ENCODE data around the gene PPA1. TPM values are rescaled to one million over a fixed set of nuclear protein-coding genes. Genes with fewer than 3 reads are reported as not detected.
"Not testable (repeated sequence)": the region's sequence is repeated elsewhere in the genome, so short reads cannot be mapped to it uniquely, and the experiment has no call there.

The PPA1 gene
- polyA plus RNA-seq, 6 donors from 2014 or later: 59.7 to 152 (median 97.0) TPM

DNA sequence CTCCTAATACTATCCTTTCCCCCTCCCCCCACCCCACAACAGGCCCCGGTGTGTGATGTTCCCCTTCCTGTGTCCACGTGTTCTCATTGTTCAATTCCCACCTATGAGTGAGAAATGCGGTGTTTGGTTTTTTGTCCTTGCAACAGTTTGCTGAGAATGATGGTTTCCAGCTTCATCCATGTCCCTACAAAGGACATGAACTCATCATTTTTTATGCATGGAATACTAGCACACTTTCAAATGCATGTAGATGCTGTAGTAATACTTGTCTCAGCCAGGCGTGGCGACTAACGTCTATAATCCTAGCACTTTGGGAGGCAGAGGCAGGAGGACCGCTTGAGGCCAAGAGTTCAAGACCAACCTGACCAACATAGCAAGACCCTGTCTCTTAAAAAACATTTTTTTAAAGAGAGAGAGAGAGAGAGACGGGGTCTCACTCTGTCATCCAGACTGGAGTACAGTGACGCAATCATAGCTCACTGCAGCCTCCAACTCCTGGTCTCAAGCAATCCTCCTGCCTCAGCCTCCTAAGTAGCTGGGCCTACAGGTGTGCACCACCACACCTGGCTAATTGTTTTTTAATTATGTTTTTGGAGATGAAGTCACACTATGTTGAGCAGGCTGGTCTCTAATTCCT is 10.3 kb downstream of the PPA1 start:
- H3K27ac Mint-ChIP-seq; DNase-seq; H3K9me3 Mint-ChIP-seq; ATAC-seq (ENCODE audit: low read depth in 2 of 2); H3K27me3 Mint-ChIP-seq; H3K4me3 Mint-ChIP-seq; H3K36me3 Mint-ChIP-seq: not testable (repeated sequence)
- peaks cover 10 to 15% (median 14%) of the 10 kb centered on the region in 3 donors for H3K4me1 Mint-ChIP-seq

DNA sequence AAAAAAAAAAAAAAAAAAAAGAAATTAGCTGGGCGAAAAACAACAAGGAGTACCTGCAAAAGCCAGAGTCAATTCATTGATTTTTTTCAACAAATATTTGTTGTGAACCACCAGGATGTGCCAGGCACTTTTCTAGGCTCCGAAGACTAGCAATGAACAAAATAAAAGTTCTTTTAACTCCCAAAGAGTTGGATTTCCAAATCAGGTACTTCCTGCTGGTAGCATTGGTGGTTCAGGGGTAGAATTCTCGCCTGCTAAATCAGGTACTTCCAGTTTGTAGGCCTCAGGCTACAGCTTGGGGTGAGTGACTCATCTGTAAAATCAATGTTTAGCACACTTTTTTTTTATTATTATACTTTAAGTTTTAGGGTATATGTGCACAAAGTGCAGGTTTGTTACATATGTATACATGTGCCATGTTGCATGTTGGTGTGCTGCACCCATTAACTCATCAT is 10.9 kb downstream of the PPA1 start:
- Mint-ChIP-seq H3K9me3 (no peaks in the 10 kb centered on the region), H3K27me3 (no peaks in the 10 kb centered on the region), H3K4me3 (no peak overlapping the region), H3K4me1 (peaks cover 10 to 15% (median 14%) of the 10 kb centered on the region in 3 donors), H3K27ac (no peak overlapping the region), H3K36me3 (peaks cover 4 to 7% of the 10 kb centered on the region in 2 donors)
- DNase-seq: no peak
- no peak for ATAC-seq (ENCODE audit: low read depth in 2 of 2)

DNA sequence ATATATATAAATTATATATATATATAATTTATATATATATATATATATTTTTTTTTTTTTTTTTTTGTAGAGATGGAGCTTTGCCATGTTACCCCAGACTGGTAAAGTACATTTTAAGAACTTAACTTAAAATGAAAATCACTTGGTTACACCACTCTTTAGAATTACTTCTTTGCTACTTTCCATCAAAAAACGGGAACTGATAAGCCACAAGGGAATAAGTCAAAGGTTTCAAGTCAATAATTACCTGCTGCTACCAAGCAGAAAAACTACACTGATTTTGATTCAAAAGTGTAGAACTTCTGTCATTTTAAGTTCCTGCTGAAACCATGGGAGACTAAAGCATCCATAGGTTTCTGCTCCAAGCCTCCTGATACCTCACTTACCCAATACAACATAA is 12.2 kb downstream of the PPA1 start:
- ATAC-seq (ENCODE audit: low read depth in 2 of 2): no peak
- peak overlapping the region in 2 of 6 donors; percentile 7 to 21 for H3K27ac Mint-ChIP-seq
- peaks cover 4 to 6% of the 10 kb centered on the region in 2 donors for H3K36me3 Mint-ChIP-seq
- no peaks in the 10 kb centered on the region for H3K9me3 Mint-ChIP-seq
- DNase-seq: peak; percentile 3
- H3K4me1 Mint-ChIP-seq: peaks cover 10 to 15% (median 14%) of the 10 kb centered on the region in 3 donors
- no peaks in the 10 kb centered on the region for H3K27me3 Mint-ChIP-seq
- H3K4me3 Mint-ChIP-seq: peak overlapping the region in 1 of 8 donors; percentile 69

DNA sequence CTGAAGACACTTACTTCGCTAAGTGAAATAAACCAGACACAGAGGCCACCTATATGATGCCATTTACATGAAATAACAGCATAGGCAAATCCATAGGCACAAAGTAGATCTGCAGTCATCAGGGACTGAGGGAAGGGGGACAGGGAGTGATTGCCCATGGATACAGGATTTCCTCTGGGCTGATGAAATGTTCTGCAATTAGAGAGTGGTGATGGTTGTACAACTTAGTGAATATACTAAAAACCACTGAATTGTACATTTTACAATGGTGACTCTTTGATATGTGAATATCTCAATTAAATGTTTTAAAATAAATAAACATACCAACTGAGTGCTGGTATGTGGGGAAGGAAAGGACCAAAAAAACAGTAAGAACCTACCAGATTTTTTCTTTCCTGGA is 20.4 kb downstream of the PPA1 start:
- H3K4me3 Mint-ChIP-seq: no peak overlapping the region
- H3K27ac Mint-ChIP-seq: peak overlapping the region in 1 of 6 donors; percentile 7

DNA sequence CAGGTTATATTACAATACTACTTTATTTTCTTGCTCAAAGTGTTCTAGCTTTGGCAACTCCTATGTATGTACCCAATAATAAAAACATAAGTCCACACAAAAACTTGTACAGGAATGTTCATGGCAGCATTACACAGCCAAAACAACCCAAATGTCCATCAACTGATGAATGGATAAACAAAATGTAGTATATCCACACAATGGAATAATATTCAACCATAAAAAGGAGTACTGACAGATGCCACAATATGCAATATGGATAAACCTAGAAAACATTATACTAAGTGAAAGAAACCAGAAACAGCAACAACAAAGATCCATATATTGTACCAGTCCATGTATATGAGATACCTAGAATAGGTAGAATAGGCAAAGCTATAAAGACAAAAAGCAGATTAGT is 21.0 kb downstream of the PPA1 start:
- Mint-ChIP-seq H3K36me3 (peaks cover 15 to 16% of the 10 kb centered on the region in 2 donors), H3K9me3 (no peaks in the 10 kb centered on the region), H3K27ac (peak overlapping the region in 2 of 6 donors; percentile 7 to 24), H3K27me3 (no peaks in the 10 kb centered on the region), H3K4me3 (no peak overlapping the region), H3K4me1 (no peaks in the 10 kb centered on the region)
- DNase-seq: no peak
- no peak for ATAC-seq (ENCODE audit: low read depth in 2 of 2)

More for the DNA sequence above, 20.4 kb downstream of the PPA1 start:
- H3K9me3 Mint-ChIP-seq: no peaks in the 10 kb centered on the region
- H3K27me3 Mint-ChIP-seq: no peaks in the 10 kb centered on the region
- ATAC-seq (ENCODE audit: low read depth in 2 of 2): no peak
- no peaks in the 10 kb centered on the region for H3K4me1 Mint-ChIP-seq
- no peak for DNase-seq
- peaks cover 15 to 16% of the 10 kb centered on the region in 2 donors for H3K36me3 Mint-ChIP-seq

DNA sequence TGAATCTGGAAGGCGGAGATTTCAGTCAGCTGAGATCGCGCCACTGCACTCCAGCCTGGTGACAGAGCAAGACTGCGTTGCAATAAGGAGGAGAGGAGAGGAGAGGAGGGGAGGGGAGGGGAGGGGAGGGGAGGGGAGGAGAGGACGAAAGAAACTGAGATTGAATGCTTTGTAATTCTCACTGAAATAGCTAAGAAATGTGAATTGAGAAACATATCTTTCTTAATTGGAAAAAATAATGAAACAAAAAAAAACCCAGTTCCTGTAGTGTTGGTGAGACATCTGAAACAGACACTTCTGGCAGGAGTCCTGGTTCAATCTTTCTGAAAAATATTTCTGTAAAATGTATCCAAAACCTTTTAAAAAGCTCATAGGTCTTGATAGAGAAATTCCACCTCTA is 26.5 kb downstream of the PPA1 start:
- Mint-ChIP-seq H3K9me3 (no peaks in the 10 kb centered on the region), H3K36me3 (peaks cover 15 to 16% of the 10 kb centered on the region in 2 donors)

DNA sequence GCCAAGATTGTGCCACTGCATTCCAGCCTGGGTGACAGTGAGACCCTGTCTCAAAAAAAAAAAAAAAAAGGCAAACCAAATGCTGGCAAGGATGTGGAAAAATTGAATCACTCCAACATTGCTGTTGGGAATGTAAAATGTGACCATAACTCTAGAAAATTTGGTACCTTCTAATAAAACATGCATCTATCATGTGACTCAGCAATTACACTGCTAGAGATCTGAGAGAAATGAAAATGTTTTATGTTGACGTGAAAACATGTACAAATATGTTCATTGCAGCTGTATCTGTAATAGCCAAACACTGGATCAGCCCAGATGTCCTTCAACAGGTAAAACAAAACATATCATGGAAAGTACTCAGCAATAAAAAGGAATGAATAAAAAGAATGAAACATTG is 32.1 kb downstream of the PPA1 start:
- H3K4me3 Mint-ChIP-seq: no peak overlapping the region
- H3K4me1 Mint-ChIP-seq: no peaks in the 10 kb centered on the region
- ATAC-seq (ENCODE audit: low read depth in 2 of 2) (no peak), DNase-seq (no peak)
- H3K9me3 Mint-ChIP-seq: no peaks in the 10 kb centered on the region
- H3K27ac Mint-ChIP-seq: peak overlapping the region in 3 of 6 donors; percentile 30 to 58 (median 36)
- H3K36me3 Mint-ChIP-seq: peaks cover 9% of the 10 kb centered on the region in 2 donors
- no peaks in the 10 kb centered on the region for H3K27me3 Mint-ChIP-seq

More for the DNA sequence above, 26.5 kb downstream of the PPA1 start:
- DNase-seq (no peak), ATAC-seq (ENCODE audit: low read depth in 2 of 2) (no peak)
- H3K27me3 Mint-ChIP-seq: no peaks in the 10 kb centered on the region
- H3K4me3 Mint-ChIP-seq: no peak overlapping the region
- H3K4me1 Mint-ChIP-seq: no peaks in the 10 kb centered on the region
- no peak overlapping the region for H3K27ac Mint-ChIP-seq

DNA sequence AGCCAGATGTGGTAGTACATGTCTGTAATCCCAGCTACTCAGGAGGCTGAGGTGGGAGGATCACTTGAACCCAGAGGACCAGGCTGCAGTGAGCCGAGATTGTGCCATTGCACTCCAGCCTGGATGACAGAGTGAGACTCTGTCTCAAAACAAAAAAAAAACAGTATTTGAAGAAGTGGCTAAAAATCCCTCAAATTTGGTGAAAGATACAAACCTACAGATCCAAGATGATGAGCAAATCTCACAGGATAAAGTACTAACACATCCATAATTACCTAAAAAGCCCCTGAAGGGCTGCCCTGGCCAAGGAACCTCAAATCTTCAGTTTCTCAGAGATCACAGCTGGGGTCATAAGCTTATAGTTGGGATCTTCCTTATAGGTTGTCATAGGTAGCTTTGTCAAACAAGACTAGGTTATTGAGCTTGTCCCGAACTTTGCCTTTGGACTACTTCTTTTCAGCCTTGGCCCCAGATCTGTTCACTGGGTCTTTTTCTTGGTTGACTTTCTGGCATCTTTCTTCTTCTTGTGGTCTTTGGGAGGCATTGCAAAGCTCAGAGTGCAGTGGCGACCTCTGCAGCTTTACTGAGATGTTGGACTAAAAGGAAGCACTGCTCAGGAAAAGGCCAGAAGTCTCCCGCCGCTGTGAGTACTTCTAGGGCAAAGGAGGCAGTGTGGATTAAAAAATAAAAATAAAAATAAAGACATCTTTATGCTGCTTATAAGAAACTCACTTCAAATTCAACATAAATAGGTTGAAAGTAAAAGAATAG is 34.3 kb downstream of the PPA1 start:
- H3K9me3 Mint-ChIP-seq: no peaks in the 10 kb centered on the region
- no peaks in the 10 kb centered on the region for H3K4me1 Mint-ChIP-seq
- H3K36me3 Mint-ChIP-seq: peaks cover 1 to 2% of the 10 kb centered on the region in 2 donors
- peak overlapping the region in 1 of 8 donors; percentile 44 for H3K4me3 Mint-ChIP-seq
- H3K27me3 Mint-ChIP-seq: no peaks in the 10 kb centered on the region
- ATAC-seq (ENCODE audit: low read depth in 2 of 2) (no peak), DNase-seq (no peak)
- no peak overlapping the region for H3K27ac Mint-ChIP-seq

DNA sequence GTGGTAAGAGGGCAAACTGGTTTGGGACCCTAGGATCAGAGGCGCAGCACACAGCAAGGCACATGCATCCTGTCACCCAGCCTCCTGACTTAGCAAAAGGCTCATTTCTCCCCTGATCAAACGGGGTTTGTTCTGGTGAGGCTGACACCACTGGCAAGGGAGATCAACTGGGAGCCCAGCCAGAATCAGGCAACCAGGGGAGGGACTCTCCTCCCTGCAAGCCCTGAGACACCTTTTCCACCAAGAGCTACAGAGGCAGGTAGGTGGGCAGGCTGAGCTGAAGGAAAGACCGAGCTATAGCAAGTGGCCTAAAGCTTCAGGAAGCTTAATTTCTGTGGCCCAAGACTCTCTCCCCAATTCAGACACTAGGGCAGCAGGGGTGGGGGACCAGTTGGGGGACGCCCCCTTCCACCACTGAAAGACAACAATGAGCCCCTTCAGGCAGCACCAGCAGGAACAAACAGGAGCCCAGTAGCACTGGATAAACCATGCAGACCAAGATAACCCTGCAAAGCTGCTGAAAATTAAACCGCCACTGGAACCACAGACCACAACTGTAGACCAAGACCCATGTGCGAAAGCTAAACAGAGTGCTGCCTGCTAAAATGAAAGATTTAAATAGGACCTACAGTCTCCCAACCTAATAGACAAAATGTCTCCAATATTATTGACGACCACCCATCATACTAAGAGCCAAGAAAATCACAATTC is 35.8 kb downstream of the PPA1 start:
- Mint-ChIP-seq H3K36me3 (no peaks in the 10 kb centered on the region), H3K27ac (peak overlapping the region in 1 of 6 donors; percentile 59), H3K4me3 (no peak overlapping the region), H3K27me3 (no peaks in the 10 kb centered on the region), H3K9me3 (no peaks in the 10 kb centered on the region), H3K4me1 (no peaks in the 10 kb centered on the region)
- ATAC-seq (ENCODE audit: low read depth in 2 of 2) (no peak), DNase-seq (no peak)

DNA sequence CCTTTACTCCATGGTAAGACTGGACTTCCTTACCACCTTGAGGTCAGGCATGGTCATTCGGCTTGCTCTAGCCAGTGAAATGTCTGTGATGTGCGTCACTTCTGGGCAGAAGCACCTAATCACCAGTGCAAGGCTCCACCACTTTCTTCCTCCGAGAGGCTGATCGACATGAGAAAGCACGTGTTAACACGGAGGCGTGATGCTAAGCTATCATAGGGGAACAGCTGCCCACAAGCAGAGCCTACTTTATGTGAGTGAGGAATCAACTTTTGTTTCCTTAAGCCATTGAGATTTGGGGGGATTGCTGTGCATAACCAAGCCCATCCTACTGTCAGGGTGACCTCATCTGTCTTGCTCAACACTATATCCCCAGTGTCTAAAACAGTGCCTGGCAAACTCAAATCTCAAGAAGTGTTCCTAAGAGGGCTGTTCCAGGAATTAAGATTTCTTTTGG is 39.8 kb downstream of the PPA1 start:
- Mint-ChIP-seq H3K4me3 (no peak overlapping the region), H3K27me3 (no peaks in the 10 kb centered on the region)
- ATAC-seq (ENCODE audit: low read depth in 2 of 2): no peak

DNA sequence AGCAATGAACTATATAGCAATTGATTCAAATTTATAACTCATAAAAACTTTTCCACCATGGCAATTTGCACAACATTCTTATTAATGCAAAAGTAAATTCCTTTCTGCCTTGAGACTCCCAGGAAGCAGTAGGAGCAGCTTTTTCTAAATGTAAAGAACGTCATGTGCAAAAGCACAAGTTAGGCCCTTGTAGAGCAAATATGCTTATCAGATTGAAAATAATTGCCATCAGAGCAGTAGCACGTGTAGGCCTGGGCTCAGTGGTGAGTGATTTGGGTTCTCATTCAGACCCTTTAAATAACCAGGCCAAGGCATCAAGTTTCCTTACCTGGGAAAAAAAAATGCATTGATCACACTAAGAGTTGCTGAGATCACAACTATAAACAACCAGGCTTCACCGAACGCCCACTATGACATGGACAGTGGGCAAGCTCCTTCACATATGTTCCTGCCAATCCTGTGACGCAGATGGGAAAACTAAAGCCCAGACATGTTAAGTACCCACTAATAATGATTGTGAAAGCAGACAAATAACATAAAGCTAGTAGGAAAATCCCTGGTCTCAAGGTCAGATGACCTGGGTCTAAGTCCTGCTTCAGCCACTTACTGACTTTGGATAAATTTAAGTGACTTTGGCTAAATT is 40.8 kb downstream of the PPA1 start:
- H3K27me3 Mint-ChIP-seq: no peaks in the 10 kb centered on the region
- no peaks in the 10 kb centered on the region for H3K36me3 Mint-ChIP-seq
- H3K9me3 Mint-ChIP-seq: no peaks in the 10 kb centered on the region
- no peak overlapping the region for H3K27ac Mint-ChIP-seq
- DNase-seq (no peak), ATAC-seq (ENCODE audit: low read depth in 2 of 2) (no peak)
- H3K4me3 Mint-ChIP-seq: no peak overlapping the region
- no peaks in the 10 kb centered on the region for H3K4me1 Mint-ChIP-seq

More for the DNA sequence above, 39.8 kb downstream of the PPA1 start:
- H3K36me3 Mint-ChIP-seq: no peaks in the 10 kb centered on the region
- DNase-seq: no peak
- H3K4me1 Mint-ChIP-seq: no peaks in the 10 kb centered on the region
- no peaks in the 10 kb centered on the region for H3K9me3 Mint-ChIP-seq
- no peak overlapping the region for H3K27ac Mint-ChIP-seq

DNA sequence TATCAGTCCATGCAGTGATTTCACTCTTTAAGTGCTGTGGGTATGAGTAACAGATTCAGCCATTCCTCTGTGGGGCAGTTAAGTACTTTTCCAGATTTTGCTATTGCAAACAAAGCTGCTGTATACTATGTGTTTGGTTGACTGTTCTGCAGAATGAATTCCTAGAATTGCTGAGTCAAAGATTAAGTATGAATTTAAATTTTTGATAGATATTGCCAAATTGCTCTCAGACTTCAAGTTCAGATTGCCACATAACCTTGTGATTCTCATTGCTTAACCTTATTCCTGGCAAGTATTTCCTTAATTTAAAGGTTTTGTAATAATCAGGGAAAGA is 41.3 kb downstream of the PPA1 start:
- ATAC-seq (ENCODE audit: low read depth in 2 of 2): no peak
- H3K9me3 Mint-ChIP-seq: no peaks in the 10 kb centered on the region
- H3K4me3 Mint-ChIP-seq: no peak overlapping the region

More for the DNA sequence above, 41.3 kb downstream of the PPA1 start:
- no peaks in the 10 kb centered on the region for H3K4me1 Mint-ChIP-seq
- no peak for DNase-seq
- H3K27me3 Mint-ChIP-seq: no peaks in the 10 kb centered on the region
- H3K27ac Mint-ChIP-seq: no peak overlapping the region
- H3K36me3 Mint-ChIP-seq: no peaks in the 10 kb centered on the region

Data from naive B cell (primary cell).